NCI-H2196 treated with DMSO at 0.1 percent for 48 hours (cell line): ENCODE measurements around the gene PIEZO1.
A peak's percentile ranks its signal among the peaks of the same experiment; 100 is the strongest.

Source experiments
- DNase-seq: peaks from one replicate; lab custom pipeline; 2025; ENCODE audit not compliant: unreplicated experiment; lab: John Stamatoyannopoulos, UW

PIEZO1 gene

DNA sequence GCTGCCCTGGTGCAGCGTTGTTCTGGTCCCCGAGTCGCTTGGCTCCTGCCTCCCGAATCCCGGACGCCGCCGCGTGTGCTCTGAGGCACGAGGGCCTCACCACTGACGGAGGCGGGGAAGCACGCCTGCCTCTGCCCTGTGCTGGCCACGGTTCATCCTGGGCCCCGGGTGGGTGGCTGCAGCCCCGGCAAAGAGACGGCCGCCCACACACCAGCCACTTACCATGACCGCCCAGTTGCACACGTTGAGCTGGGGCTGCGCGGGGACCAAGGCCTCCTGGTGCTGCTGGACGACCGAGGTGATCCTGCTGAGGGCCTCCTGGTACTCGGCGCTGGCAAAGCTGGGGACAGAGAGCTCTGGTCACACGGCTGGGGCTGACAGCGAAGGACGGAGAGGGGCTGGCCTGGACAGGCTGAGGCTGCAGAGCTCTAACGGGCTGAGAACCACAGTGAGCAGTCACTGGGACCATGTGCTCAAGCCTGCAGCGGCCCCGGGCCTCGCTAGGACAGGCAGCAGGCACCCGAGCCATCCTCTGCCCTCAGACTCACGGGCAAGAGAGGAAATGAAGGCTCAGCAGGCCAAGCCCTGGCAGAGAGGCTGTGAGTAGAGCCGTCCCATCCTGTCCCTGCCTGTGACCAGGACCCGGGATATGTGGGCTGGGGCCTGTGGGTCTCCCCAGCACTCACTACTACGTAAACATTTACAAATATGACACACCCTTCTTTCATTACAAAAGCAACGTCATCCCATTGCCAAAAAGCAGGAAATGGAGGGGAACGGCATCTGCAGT, 33.0 kb upstream of the PIEZO1 start:
- DNase-seq, result no peak

DNA sequence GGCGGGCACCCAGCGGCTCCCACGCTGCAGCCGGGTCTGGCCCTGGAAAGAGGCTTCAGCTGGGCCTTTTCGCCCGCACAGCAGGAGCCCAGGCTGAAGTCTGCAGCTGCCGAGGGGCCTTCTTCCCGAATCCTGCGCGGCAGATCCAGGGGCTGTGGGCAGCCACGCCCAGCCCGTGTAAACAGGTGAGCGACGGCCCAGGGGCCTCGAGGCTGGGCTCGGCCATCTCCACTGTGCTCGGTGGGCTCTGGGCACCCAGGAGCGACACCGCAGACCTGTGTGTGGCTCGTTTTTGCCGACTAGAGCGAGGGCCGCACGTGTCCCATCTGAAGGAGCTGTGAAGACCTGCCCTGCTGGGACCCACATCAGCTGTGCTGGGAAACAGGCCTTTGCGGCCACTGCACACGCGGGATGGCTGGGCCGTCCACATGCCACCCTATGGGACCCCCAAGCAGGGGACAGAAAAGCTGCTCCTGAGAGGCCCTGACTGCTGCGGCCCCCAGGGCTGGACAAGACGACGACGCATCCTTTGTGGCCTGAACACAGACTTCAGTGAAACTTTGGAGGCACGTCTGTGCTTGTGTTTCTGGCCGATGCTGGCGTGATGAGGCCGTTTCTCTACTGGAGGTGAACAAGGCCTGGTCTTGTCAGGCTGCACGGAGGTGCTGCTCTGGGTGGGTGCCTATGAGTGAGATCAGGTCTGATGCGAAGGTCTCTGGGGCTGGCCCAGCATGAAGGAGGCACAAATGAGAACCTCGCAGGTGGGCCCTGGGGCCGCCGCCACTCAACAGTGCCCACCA, 31.9 kb upstream of the PIEZO1 start:
- no peak for DNase-seq

GRCh38 chr16:88815901-88816589, 31.0 kb upstream of the PIEZO1 start:
- DNase-seq, result no peak

- DNase-seq, result no peak
Observed at GRCh38 chr16:88815227-88815626, 30.2 kb upstream of the PIEZO1 start.

DNA sequence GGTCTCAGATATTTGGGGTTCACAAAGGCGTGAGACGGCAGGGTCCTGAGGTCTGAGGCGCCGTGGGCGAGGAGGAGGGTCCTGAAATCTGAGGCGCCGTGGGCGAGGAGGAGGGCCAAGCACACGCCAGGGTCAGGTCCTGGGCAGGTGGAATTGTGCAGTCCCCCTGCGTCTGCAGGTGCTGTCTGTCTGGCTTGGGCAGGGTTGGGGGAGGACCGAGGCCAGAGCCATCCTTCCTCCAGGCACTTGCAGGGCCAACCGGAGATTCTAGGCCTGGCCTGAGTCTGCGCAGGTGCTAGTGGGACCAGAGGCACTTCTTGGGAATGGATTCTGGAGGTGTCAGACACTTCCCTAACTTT, 29.1 kb upstream of the PIEZO1 start:
- DNase-seq, result no peak

- DNase-seq, result no peak
Observed at GRCh38 chr16:88813269-88814143, 28.5 kb upstream of the PIEZO1 start.

- no peak for DNase-seq
Observed at GRCh38 chr16:88812513-88813268, 27.7 kb upstream of the PIEZO1 start.

DNA sequence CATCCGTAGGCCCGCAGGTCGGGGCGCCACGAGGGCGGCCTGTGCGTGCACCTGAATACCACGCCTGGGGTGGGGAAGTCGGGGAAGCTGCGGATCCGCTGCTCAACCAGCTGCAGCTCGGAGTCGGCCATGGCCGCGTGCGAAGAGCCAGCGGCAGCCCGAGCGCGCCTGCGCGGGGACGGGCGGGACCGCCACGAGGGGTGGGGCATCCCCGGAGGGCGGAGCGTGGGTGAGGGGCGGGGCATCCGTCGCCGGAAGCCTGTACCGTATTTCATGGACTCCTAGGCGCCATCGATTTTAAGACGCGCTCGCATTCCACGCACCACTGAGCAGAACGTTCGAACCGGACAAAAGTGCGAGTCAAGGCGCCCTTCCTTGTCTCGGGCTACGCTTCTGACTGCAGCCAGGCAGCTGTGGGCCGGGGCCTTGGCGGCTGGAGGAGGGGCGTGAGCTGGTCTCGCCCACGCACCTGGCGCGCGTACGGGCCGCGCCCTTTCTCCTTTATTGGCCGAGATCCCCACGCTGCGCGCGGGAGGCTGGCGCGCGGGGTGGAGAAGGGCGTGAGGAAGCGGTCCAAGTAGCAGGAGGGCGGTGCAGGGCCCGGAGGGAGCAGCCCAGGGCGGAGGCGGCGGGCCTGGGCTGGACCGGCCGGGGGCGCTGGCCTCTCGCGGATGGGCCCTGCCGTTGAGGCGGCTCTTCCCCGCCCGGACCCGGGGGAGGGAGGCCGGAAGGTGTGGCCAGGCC, 26.9 kb upstream of the PIEZO1 start, which contains the start of gene APRT:
Gene APRT (minus strand): TSS at position 160 of the 744 bp plus-strand sequence. CDS start 29 bp downstream, at position 131.
- peak; percentile 57 for DNase-seq

DNA sequence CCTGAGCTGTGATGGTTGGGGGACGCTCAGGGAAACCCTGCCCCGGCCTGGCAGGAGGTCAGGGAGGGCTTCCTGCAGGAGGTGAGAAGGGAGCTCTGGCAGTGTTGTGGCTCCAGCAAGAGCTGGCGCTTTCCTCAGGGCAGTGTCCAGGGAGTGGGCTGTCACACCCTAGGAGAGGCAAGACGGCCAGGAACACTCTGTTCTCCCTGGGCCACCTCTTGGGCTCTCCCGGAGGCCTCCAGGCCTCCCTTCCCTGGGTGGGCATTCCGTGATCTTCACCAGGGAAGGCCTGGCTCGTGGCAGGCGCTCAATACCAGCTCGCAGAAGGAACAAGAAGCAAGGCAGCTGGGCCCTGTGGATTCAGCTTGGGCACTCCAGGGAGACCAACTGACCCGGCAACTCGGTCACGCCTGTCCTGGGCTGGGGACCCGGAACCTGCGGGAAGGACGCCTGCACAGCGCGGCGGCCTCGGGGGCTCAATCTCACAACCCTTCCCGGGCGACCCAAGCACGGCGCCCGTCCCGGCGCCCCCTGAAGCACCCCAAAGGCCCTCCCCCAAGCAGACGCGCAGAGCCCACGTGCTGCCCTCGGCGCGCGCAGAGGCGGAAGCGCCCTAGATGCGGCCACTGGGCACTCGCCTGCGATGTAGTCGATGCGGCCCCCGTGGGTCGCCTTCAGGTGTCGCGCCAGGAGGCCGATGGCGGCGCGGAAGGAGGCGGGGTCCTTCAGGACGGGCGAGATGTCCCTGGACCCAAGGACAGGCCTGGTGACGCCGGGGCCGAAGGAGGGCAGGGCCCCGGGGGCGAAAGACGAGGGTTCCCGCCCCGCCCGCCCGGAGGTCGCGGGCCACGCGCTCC, 26.1 kb upstream of the PIEZO1 start:
- peak; percentile 9 for DNase-seq

DNA sequence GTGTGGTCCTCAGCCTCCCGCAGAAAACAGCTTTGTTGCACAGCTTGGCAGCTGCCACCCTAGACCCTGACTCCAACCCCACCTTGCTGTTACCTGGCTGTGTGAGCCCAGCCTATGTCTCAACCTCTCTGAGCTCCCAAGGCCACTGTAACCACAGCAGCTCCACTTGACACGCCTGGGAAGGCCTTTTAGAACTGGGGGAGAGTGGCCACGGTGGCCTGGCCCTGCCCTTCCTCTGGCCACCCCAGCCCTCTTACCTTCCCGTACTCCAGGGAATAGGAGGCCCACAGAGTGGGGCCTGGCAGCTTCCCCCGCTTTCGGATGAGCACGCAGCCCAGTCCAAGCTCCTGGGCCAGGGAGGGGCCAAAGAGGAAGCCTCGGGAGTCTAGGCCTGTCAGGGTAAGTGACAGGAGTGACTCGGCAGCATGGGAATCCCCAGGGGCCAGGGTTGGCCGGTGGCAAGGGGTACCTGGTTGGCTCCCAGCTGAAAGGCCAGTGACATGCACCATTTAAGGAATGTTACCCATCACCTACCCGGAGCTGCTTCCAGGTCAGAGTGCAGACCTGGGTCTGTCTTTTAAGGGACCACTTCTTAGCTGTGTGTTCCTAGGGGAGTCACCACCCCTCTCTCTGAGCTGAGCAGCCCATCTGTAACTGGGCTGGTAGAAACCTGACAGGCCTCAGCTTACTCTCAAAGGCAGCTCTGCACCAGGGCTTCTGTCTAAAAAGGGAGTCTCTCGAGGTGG, 25.3 kb upstream of the PIEZO1 start:
- DNase-seq, result no peak

- DNase-seq, result no peak
Observed at GRCh38 chr16:88809676-88810165, 24.7 kb upstream of the PIEZO1 start.

DNA sequence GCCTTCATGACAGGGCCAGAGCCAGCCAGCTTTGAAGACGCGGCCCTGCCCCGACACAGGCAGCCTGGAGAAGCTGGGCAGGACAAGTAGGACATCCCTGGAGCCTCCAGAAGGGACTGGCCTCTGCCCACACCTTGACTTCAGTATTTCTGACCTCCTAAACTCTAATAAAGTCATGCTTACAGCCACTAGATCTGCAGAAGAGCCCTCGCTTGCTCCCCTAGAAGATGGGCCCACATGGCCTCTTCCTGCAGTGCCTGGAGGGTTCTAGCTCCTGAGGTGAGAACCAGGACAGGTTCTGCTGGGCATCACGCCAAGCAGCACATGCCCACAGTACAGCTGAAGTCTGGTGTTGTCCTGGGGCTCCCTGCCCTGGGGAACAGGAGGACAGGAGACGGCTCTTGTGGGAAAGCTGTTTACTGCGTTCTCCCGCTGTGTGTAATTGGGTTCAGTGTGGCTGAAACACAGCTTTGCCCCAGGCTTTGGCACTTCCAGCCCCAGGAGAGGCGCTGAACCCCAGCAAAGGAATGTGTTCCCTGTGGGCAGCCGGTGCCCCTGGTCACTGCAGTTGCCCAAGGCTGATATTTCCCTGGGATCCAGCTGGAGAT, 24.2 kb upstream of the PIEZO1 start:
- DNase-seq, result no peak

DNA sequence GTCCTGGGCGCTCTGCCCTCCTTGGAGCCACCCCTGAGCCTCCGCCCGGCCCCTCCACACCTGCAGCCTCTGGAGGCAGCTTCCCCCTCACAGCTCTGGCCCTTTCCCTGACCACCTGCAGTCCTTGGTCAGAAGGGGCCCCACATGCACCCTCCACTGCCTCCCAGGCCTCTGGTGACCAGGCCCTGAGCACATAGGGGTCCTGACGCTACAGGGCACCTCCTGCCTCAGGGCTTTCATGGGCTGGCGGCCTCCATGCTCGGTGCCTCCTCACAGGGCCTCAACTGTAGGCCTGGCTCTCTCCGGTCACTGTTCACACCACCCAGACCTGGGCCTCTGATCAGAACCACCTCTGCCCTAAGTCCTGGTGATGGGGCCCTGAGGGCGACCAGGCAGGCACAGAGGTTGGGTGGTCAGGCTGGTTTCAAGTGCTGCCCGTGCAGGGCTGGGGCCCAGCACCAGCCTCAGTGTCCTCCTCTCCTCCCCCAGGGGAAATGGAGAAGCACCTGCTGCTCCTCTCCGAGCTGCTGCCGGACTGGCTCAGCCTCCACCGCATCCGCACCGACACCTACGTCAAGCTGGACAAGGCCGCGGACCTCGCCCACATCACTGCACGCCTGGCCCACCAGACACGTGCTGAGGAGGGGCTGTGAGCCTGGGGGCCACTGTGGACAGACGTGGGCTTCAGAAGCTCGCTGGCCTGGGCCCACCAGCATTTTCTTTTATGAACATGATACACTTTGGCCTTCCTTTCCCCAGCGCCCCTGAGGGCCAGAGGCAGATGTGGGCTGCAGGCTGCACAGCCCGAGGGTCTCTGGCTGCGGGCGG, 22.8 kb upstream of the PIEZO1 start:
- no peak for DNase-seq

GRCh38 chr16:88807142-88807625, 22.2 kb upstream of the PIEZO1 start:
- no peak for DNase-seq

DNA sequence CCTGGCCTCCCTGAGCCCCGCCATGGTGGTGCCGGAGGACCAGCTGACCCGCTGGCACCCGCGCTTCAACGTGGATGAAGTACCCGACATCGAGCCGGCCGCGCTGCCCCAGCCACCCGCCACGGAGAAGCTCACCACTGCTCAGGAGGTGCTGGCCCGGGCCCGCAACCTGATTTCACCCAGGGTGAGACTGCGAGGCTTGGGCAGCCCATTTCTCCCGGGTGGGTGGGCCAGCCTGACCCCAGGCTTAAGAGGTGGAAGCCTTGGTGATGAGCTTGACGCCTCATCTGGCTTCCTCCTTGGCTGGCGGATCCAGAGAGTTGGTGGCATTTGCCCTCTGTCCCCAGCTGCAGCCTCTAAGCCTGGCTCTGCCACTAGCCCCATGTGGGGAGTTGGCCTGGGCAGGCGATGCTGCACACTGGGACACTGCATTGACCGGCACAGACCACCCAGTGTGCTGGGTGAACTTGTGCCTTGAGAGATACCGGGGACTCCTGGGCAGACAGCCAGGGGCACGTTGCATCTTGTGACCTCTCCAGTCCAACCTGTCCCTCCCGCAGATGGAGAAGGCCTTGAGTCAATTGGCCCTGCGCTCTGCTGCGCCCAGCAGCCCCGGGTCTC, 21.6 kb upstream of the PIEZO1 start:
- no peak for DNase-seq
